ENCODE data around the gene VEGFA.

The VEGFA gene

DNA sequence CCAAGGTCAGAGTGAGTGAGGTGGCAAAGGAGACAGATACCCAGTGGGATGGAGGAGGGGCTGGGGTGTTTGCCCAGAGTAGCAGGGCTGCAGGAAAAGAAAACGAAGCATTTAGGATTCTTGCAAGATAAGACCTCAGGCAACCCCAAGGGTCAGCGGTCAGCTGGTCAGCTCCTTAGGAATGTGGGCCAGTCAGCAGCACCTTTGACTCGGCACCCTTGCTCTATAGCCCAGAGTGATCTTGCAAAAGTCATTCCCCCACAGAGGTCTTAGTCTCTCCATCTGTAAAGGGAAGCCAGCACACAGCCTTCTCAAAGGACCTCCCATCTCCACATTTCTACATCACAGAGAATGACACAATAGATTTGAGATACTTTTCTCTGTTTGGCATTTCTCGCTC is 56.7 kb downstream of the VEGFA start:
- DNase-seq = no peak

DNA sequence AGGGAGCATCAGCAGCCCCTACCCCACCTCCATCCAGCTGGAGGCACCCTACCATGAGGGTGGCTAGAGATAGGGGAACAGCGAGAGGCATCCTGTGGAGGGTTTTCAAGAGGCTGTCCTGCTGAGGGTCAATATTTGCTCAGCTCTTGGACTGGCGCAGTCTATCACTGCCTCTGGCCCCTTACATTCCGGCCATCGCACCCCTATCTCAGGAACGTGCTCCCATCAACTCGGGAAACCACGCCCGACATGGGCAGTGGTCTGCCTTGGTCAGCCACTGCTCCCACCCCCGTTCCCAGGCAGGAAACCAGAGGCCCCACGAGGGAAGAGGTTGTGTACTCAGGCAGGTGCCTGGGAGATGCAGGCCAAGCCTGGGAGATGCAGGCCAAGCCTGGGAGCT is 57.9 kb downstream of the VEGFA start:
- no peak for DNase-seq

DNA sequence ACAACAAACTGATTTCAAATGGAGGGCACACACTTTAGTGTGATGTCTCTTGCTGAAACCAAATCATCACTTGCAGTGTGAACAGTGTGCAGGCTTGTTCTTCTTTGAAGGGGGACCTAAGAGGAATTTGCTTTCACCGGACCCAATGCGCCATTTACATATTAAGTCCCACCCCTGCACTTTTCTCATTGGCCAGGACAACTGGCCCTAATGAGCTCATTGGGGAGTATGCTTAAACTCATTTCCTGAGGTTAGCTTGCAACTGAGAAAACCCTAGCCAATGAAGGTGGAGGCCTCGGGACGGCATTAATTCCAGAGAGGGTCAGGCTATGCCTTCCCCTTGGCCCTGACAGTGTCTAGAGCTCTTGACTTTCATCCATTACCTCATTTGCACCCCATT is 58.7 kb downstream of the VEGFA start:
- no peak for DNase-seq

DNA sequence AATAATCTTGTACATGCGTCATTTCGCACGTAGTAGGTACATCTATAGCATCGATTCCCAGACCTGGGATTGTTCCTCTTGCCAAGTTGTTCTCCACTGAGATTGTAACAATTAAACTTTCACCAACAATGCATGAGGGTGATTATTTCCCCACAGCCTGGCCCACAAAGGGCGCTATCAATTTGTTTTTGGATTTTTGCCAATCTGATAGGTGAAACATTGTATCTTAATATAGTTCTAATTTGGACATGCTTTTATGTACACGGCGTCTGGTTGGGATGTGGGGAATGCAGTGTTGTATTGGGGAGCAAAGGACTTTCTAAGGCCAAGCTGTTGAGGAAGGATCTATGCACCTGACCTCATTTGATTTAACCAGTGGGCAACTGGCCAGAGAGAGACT is 59.5 kb downstream of the VEGFA start:
- no peak for DNase-seq

DNA sequence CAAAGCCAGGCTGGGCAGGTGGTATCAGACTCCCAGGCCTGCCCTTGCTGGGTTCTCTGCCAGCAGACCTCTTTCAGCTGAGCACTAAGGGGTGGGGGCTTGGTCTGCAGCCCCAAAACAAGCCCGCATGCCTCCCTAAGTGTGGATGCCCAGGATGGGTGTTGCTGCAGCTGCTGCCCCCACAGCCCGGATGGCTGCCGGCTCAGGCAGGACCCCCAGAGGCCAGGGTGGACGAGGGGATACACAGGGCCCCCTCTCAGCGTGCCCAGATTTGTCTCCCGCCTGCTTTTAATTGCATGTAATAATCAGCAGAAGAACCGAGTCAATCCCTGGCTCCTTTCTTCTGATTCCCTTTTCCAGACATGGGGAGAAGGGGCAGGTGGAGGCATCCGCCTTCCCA is 60.8 kb downstream of the VEGFA start:
- no peak for DNase-seq

DNA sequence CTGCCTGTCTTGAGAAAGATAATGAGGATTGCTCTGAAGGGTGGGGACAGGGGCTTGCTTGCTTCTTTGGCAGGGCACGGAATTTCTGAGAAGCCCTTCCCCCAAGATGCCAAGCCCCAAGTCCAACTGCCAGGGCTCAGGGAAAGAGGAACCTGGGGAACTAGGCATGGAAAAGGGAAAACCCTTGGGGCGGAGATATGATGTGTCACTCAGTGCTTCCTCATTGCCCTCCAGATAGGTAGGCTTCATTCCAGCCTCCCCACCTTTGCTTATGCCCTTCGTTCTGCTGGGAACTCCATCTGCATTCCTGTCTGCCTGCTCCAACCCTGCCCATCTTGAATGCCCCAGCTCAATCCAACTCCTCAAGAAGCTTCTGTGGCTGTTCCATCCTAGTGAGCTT is 61.2 kb downstream of the VEGFA start:
- no peak for DNase-seq

DNA sequence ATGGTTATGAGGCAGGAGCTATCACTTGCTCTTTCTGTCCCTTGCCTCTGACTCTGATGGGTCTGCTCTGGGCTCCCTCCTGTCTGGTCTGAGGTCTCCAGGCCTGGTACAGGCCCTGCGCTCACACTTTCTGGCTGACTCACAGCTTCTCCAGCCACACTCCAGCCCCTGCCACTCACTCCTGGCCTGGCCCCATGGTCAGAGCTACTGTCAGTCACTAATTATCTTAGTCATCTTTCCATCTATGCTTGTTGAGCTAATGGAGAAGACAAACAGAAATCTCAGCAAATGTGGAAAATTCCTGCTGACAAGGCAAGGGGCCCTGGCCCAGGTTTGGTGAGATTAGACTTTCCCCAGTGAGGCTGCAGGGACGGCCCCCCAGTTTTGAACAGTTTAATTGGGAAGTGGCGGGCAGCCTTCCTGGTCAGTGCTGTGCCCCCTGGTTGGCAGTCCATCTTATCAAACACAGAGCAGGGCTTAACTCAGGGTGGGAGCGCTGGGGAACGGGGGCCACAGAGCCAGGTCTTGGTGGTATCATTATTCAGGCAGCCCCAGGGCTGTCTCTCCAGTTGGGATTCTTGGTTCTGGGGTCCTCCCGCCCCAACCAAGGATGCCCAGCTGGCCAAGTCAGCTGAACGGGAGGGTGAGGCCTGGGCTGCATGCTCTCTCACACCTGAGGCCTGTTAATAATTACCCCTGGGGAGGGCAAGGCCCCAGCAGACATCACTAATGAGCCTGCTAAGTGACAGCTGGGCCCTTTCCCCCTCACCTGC is 63.4 kb downstream of the VEGFA start:
- no peak for DNase-seq

DNA sequence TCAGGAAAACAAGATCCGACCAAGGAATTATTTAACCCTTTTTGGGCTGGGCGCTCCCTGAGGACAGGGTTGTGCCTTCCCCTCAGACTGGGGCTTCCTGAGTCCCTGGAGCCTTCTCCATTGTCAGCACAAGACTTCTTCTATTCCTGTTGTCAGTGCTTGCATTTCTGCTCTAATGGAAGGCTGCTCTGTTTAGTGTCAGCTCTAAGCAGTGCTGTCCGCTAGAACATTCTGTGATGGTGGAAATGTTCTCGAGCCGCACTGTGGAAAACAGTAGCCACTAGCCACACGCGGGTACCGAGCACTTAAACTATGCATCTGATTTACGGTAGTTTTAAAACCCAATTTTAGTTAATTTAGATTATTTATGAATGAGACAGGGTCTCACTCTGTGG is 64.0 kb downstream of the VEGFA start:
- no peak for DNase-seq

DNA sequence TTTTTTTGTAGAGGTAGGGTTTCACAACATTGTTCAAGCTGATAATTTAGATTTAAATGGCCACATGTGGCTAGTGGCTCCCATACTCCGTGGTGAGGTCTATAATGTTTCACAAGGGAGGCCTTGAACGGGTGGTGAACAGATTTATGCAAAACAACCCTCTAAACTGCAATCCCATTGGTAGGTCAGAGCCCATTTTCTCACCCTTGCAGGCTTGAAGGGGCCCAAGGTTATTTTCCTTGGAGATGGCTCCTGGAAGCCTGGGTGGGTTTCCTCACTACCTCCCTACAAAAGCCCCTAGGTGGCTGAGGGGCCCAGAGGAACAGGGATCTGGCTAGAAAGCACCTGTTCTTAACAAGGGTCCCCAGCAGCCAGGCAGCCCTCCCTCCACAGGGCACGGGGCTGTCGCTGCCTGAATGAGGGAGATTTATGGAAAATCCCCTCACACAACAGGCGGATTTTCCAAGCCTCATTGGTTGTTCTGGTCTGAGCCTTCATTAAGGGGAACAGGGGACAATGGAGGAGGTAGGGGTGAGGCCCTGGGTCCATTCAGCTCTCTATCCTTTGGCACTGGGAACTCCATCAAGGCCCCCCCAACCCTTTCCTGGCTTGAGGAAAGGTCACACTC is 64.6 kb downstream of the VEGFA start:
- no peak for DNase-seq

DNA sequence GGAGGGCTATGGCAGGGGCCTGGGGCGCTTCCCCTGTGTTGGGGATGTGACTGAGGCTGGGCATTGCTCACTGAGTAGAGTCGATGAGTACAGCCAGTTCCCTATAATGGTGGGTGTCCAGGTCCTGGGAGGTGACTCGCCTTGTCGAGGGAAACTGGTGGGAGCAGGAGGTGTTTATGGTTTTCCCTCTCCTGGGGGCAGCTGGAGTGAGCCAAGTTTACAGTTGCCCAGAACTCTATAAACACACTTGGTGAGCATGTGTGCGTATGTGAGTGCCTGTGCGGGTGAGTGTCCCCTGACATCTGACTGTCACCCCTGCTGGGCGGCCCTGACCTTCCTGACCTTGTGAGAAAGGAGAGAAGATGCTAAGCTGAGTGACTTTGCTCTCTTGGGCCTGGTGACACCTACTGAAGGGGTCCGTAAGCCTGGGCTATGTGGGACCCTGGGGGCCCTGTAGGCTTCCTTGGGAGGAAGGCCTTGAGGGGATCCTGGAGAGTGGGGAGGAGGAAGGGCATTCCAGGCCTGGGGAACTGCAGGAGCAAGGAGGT is 65.9 kb downstream of the VEGFA start:
- no peak for DNase-seq

Measured in NCI-H1694 (cell line).